HG03575 (cell line): ENCODE data around the gene AASDH.
"Not testable (repeated sequence)": the region's sequence is repeated elsewhere in the genome, so short reads cannot be mapped to it uniquely, and the experiment has no call there.

Source experiments
- ATAC-seq: cut with Tn5 transposase; IDR thresholded peaks from one replicate; pipeline ENCODE4 v1.9.1; 2021; ENCODE audit not compliant: unreplicated experiment, insufficient number of reproducible peaks, low FRiP score; ENCODE audit errors: extremely low read depth

Gene AASDH

DNA sequence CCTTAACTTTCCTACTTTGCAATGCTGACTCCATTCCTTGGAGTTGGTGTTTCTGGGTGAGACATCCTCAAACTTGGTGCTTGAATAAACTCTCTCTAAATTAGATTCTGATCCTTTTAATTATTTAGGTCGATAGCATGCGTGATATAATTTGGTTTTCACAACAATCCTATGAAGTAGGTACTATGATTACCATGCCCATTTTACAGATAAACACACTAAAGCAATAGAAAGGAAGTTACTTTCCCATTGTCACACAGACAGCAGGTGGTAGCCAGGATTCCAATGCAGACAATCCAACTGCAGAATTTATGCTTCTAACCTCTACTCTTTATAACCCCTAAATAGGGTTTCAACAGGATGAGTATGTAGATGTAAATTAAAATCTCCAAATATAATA is 21.7 kb upstream of the AASDH start:
- no peak for ATAC-seq

DNA sequence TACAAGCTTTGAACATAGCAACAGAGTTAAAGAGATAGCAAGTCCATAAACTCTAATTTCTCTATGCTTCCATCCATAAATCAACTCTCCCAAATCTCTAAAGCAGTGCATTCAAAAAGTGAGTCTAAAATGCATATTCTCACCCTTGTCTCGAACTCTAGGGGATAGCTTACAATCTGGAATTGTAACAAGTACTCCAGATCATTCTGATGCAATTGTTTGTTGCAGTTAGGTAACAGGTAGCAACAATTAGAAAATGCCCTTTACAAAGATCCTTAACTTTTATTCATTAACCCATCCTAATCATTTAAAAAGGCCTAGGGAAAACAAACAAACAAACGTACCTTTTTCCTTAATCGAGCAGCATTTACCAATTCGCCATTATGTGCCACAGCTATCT is 18.9 kb upstream of the AASDH start:
- no peak for ATAC-seq

DNA sequence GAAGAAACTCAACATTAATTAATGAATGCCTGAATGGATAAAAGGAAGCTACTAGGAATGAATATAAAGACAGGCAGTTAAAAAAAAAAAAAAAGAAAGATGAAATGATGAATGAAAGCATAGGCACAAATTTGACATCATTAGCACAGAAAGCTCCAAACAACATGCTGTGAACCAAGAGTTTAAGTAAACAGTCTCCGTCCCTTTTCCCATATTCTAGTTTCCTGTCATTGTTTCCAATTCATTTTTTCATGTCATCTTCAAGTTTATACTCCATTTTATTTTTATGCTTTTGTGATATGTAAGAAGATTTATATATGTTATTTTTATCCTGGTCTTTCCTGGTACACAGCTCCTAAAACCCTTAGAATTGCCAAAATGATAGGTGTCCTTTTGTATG is 17.7 kb upstream of the AASDH start:
- ATAC-seq: no peak

DNA sequence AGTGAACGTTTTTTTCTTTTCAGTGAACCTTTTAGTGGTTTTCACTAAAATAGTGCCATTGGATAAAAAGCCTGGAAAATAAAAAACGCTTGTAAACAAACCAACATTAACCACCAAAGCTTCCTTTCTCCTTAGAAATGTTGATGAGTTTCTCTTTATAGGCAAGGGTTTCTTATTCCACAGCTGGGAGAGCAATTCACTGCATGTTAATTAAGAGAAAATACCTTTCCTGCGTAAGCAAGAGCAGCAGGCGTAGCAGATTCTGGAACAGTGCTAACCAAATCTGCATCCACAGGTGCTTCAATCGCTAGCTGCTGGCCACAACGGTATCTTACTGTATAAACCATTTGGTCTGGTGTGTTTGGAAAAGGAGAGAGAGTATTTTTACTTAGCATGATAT is 13.3 kb upstream of the AASDH start:
- ATAC-seq: no peak

DNA sequence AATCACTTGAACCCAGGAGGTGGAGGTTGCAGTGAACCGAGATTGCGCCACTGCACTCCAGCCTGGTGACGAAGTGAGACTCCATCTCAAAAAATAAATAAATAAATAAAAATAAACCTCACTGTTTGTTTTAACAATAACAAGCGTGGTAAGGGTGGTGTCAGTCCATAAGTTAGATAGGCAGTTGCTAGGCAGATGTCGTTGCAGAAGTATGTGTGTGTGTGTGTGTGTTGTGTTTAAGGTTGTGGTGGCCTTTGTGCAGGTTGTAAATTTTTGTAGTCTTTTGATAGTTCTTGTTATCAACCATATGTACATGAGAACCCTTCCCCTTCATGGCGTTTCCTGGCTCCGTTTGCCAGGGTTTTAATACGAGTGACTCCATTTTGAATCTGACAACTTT is 4.0 kb upstream of the AASDH start:
- ATAC-seq: no peak

DNA sequence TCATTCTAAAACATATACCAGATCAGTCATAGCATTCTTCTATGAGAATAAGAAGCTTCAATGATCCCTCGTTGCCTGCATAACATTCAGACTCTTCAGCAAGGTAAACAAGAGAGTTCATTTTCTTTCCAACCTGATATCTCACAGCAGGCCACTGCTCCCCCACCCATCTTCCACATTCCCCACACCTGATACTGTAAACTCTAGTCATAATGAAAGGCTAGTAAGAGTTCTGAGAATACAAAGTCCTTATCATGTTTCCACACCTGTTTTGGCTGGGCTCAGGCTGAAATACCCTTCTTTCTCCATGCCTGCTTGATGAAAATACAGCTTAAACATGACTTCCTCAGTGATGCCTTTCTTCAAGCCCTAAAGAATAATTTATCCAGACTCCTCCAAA is 2.3 kb upstream of the AASDH start:
- ATAC-seq: no peak

DNA sequence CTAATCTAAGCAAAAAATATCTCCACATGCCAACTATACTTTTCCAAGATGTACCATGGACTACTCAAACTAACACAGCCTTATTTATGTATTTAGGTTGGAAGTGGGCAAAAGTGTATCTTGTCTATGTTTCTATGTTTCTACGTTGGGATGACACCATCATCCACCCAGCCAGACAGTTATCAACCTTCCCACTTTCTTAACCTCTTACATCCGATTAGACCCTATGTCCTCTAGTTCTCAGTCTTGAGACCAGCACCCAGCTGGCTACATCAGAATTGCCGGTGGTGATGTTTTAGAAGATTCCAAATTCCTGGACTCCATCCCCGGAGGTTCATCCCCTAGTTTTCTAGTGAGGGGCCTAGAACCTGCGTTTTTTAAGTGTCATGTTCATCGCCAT is 1.0 kb upstream of the AASDH start:
- no peak for ATAC-seq

DNA sequence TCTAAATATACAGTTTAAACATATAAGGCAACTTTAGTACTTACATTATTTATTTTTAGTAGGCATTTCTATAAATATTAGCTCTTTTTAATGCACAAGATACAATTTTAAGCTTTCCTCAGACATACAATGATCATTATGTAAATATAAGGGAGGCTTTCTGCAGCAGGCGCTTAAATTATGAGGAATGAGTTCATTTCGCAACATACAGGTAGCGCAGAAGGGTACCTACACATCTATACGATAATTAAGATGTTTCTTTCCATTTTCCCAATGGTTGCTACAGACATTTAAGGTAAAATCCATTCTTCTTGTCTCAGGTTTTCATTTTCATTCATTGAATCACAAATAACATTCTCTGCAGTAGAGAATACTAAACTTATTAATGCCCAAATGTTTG is 1.2 kb downstream of the AASDH start:
- ATAC-seq: no peak

DNA sequence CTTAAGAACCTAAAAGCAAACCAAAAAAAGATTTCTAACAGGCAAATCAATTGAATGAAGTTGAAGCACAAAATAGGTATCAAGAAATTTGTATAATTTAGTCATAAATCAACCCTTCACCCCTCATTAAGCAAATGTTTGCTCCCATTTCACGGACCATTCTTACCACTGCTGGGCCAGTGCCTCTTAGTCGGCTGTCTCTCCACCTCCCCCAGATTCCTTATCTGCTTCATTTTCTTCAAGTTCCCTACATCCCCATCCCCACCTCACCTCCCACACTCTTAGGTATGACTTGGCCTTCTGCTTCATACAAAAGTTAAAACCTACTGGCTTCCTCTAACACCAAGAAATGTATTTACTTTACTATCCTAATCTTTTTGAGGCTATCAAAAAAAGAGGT is 11.8 kb downstream of the AASDH start:
- ATAC-seq: no peak

DNA sequence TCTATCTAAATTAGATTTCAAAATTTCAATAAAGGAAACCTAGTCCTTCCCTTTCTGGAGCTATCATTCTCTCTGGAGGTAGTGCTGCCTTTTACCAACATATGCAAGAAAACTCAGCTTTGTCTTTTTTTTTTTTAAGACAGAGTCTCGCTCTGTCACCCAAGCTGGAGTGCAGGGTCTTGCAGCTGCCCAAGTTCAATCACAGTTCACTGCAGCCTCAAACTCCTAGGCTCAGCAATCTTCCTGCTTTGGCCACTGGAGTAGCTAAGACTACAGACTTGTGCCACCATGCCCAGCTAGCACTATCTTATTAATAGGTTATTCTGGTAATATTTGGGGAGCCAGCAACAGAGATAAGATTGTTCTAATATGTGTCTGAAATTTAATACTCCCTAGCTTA is 12.3 kb downstream of the AASDH start:
- ATAC-seq: no peak

DNA sequence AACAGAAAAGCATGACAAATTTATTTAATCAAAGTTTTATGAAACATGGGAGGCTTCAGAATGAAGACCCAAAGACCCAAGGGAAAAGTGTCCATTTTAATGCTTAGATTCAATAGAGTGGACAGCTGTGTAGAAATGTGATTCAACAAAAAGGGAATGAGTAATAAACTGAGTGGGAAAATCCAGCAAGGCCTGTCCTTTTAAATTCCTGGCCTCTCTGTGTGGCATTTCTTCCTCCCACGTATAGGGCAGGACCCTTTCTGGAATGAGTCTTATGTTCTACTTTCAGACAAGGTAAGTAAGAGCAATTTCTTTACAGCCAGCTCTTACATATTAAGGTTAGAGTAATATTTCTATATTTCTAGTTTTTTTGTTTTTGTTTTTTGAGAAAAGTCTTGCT is 14.5 kb downstream of the AASDH start:
- no peak for ATAC-seq

DNA sequence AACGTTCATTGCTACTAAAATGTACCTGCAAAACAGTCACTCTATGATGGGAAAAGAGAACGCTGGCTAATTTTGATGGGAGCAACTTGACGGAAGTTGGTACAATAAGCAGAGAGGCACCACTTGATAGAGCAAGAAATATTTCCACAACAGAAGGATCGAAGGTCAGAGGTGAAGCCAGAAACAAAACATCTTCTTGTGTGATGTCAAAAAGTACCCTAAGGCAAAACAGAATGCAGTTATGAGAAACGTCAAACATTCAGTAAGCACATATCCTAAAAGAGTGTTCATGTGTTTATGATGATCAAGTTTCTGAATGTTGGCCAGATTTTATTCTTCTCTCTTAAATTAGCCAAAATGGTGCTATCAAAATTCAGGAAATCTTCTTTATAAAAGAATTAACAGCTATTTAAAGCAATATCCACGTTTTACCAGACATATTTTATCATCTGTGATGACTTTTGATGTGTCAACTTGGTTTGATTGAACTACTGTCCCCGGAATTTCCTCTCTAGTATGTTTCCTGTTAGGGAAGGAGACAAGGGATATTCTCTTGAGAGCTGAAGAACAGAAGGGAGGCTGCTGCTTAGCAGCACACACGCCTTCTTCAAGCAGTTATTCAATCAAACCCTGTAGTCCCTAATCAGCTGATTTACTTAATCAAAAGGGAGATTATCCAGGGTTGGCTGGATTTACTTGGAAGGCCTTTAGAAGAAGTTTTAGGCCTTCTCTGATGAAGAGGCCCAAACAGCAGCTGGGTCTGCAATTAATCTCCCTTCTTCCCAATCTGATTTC is 15.7 kb downstream of the AASDH start:
- no peak for ATAC-seq

DNA sequence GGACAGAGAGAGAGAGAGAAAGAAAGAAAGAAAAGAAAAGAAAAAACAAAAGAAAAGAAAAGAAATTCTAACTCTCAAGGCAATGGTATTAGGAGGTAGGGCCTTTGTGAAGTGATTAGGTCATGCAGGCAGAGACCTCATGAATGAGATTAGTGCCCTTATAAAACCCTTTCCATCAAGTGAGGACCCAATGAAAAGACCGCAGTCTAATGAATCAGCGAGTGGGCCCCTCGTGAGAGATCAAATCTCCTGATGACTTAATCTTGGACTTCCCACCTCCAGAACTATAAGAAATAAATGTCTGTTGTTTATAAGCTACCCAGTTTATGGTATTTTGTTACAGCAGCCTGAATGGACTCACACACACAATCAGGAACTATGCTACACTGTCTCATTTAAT is 16.9 kb downstream of the AASDH start:
- ATAC-seq: no peak

DNA sequence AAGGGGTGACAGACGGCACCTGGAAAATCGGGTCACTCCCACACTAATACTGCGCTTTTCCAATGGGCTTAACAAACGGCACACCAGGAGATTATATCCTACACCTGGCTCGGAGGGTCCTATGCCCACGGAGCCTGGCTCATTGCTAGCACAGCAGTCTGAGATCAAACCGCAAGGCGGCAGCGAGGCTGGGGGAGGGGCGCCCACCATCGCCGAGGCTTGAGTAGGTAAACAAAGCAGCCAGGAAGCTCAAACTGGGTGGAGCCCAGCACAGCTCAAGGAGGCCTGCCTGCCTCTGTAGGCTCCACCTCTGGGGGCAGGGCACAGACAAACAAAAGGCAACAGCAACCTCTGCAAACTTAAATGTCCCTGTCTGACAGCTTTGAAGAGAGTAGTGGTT is 24.3 kb downstream of the AASDH start:
- not testable (repeated sequence) for ATAC-seq

DNA sequence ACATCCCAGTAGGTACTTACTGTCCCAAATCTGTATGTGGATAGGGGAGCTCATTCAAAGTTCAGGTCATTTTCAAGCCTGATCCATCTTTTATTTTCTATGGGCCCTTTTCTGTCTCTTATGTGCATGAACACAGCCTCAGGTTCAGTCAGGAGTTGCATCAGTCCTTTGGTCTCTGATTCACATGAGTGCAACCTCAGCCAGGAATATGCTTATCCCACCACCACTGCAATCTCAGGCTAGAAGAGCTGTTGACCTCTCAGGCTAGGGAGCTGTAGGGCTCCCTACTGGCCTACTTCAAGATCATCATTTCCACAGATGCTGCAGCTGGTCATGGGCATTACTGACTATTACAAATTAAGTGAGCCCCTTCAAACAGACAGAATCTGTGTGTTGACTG is 27.2 kb downstream of the AASDH start:
- no peak for ATAC-seq

DNA sequence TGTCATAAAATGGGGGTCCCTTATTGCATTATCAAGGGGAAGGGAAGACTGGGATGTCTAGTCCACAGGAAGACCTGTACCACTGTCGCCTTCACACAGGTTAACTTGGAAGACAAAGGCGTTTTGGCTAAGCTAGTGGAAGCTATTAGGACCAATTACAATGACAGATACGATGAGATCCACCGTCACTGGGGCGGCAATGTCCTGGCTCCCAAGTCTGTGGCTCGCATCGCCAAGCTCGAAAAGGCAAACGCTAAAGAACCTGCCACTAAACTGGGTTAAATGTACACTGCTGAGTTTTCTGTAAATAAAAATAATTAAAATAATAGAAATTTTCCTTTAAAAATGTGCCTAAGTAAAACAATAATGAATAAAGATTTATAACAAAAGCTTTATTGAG is 30.6 kb downstream of the AASDH start:
- no peak for ATAC-seq

DNA sequence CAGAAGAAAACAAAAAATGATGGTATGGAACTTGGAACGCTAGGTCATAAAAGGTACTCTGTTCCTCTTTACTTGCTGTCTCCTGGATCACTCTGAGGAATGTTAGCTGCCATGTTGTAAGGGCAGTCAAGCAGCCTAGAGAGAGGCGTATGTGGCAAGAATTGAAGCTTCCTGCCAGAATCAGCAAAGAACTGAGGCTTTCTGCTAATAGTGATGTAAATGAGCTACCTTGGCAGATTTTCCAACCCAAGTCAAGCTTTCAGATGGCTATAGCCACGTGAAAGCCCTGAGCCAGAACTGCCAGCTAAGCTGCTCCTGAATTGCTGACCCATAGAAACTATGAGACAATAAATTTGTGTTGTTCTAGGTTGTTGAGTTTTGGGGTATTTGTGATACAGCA is 38.7 kb downstream of the AASDH start:
- ATAC-seq: no peak

DNA sequence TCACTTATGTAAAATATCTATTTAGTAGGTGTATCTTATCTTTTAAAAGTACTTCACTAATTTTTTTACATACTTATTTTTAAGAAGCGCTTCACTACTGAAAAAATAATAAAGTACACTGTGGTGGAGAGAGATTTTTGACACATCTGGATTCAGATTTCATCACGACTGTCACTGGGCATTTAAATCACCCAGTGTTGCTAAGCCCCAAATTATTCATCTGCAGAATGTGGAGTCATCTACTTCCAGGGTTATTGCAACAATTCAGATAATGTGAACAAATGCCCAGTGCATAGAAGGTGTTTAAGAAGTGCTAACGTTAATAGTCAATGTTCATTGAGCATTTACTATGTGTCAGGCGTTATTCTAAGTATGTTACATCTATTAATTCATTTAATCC is 41.8 kb downstream of the AASDH start:
- no peak for ATAC-seq

DNA sequence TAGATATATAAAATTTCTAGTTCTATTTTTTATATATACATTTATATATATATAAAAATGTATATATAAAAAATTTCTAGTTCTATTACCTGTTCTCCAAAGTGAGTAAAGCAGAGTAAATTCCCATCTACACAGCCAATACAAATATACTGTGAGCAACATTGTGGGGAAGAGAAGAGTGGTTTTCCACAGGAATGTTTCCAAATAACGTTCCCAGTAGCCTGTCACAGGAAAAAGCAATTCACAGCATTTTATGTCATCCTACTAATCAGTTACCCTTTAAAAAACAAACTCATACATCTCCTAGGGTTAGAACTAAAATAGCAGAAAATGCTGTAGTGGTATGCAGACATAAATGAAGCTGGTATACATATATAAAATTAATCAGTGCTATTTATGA is 44.5 kb downstream of the AASDH start:
- no peak for ATAC-seq

DNA sequence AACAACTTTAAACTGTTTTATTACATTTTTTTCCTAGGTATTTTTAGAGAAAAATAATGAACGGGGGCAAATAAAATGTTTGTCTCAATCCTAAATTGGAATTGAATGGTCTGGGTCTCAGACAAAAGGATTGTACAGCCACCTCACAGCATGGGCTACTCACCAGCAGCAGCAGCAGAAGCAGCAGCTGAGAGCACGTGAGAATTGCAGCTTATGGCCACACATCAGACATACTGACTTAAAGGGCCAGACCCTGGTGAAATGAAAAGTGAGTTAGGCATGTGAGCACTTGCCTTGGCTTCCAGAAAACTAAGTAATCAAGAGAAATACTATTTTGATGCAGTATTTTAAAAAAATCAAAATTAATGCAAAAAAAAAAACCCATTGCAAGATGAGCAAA is 56.6 kb downstream of the AASDH start:
- no peak for ATAC-seq

DNA sequence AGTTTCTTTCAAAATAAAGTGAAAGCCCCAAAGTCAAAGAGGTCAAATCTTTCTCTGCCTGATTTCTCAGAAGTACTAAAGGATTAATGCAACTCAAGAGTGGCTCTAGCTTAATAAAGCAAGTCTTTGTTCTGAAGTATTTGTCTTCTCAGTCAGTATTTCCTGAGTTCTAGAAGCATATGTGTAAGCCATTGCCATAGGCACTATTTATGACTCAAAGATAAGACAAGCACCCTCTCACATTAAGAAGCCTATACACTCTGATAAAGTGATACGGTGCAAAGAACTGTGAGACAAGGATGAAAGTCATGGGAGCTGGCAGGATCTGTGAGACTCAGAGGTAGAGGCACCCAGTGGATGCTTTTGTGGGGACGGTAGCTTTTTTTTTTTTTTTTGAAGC is 60.9 kb downstream of the AASDH start:
- ATAC-seq: no peak
